Thoracic aorta (tissue), 2 donors: ENCODE measurements around the gene SPATA9. TPM values are rescaled to one million over a fixed set of nuclear protein-coding genes. Genes with fewer than 3 reads are reported as not detected.

Experiments used
- ATAC-seq: fragments of 150-250 bp; one replicate; pipeline ENCODE4 v1.8.0; 2017; ENCODE audit warnings: low read depth; ENCODE audit not compliant: insufficient number of reproducible peaks, low FRiP score
- DNase-seq: peaks from one replicate; pipeline ENCODE4 v3.0.0-alpha.2; 2020; ENCODE audit warnings: low spot score
- H3K27ac ChIP-seq, 2 donors: fragments of 200-600 bp; sonication (generic); 1 replicate in 1 of 2; 2 replicates in 1 of 2; pipeline ENCODE4 v1.5.1; 2016; ENCODE audit warnings: mild to moderate bottlenecking in 2 of 2, moderate library complexity in 2 of 2
- H3K27me3 ChIP-seq: fragments of 200-600 bp; sonication (generic); replicated peaks from 2 replicates; pipeline ENCODE4 v1.6.0; 2016; ENCODE audit warnings: mild to moderate bottlenecking; ENCODE audit not compliant: insufficient read depth
- H3K36me3 ChIP-seq: fragments of 200-600 bp; sonication (generic); one replicate; pipeline ENCODE4 v1.5.1; 2016
- H3K4me1 ChIP-seq, 2 donors: fragments of 200-600 bp; sonication (generic); 1 replicate in 1 of 2; 2 replicates in 1 of 2; pipeline versions ENCODE4 v1.5.1 to v1.6.0; 2016; ENCODE audit warnings: low read depth in 2 of 2, mild to moderate bottlenecking in 1 of 2; ENCODE audit not compliant: control insufficient read depth in 1 of 2
- H3K4me3 ChIP-seq: fragments of 200-600 bp; sonication (generic); 2 replicates; pipeline ENCODE4 v1.5.1; 2016; ENCODE audit warnings: mild to moderate bottlenecking
- H3K9me3 ChIP-seq: fragments of 200-600 bp; sonication (generic); 2 replicates; pipeline ENCODE4 v1.5.1; 2016
- CTCF ChIP-seq: fragments of 200-600 bp; sonication (generic); IDR thresholded peaks from one replicate; pipeline ENCODE4 v1.5.1; 2019; ENCODE audit warnings: antibody characterized with exemption
- total RNA-seq, 2 donors: library from RNA; depleted of rRNA; stranded (reverse); fragments of >200 nt; gene quantifications; one replicate each; pipeline versions ENCODE4 v1.1.0 to v1.2.3, GENCODE V29; 2016

SPATA9 gene
- total RNA-seq, 2 donors from 2014 or later = 0.35 TPM; not detected in 1

- no peak for TF ChIP-seq CTCF
- Histone ChIP-seq H3K4me3 (no peak overlapping the region), H3K9me3 (peaks cover 8% of the 10 kb centered on the region), H3K4me1 (peaks cover 0 to 17% of the 10 kb centered on the region in 2 donors), H3K27ac (no peak overlapping the region), H3K36me3 (no peaks in the 10 kb centered on the region), H3K27me3 (no peaks in the 10 kb centered on the region)
- ATAC-seq = no peak
- DNase-seq = no peak
Measured at GRCh38 chr5:95617057-95617456, 65.7 kb downstream of the SPATA9 start.

DNA sequence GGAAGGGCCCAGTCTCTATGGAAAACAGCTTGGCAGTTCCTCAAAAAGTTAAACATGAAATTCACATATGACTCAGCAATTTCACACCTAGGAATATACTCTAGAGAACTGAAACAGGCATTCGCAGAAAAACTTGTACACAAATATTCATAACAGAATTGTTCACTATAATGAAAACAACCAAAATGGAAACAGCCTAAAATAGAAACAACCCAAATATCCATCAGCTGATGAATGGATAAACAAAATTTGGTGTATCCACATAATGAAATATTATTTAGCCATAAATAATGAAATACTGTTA lies 67.7 kb downstream of the SPATA9 start:
- DNase-seq (no peak), ATAC-seq (no peak)
- Histone ChIP-seq H3K4me1 (peaks cover 0 to 10% of the 10 kb centered on the region in 2 donors), H3K27ac (no peak overlapping the region), H3K36me3 (no peaks in the 10 kb centered on the region), H3K4me3 (no peak overlapping the region), H3K27me3 (no peaks in the 10 kb centered on the region), H3K9me3 (peaks cover 8% of the 10 kb centered on the region)
- TF ChIP-seq CTCF = no peak

DNA sequence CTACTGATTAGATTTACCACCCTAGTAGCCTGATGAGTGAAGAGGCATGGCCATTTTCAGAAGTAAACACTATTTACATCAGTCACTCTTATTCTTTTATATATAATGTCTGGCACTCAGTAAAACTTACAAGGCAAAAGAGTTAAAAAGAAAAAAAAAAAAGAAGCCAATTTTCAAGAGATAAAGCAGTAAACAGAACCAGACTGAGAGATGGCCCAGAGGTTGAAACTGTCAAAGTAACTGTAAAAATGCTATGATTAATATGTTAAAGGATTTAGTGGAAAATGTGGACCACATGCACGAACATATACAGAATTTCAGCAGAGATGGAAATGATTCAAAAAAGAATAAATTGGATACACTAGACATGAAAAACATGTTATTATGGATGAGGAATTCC lies 69.3 kb downstream of the SPATA9 start:
- Histone ChIP-seq H3K27me3 (no peaks in the 10 kb centered on the region), H3K4me1 (no peaks in the 10 kb centered on the region), H3K4me3 (no peak overlapping the region), H3K9me3 (peaks cover 8% of the 10 kb centered on the region), H3K27ac (no peak overlapping the region), H3K36me3 (no peaks in the 10 kb centered on the region)
- no peak for TF ChIP-seq CTCF
- no peak for DNase-seq
- no peak for ATAC-seq

GRCh38 chr5:95611396-95611795 lies 71.4 kb downstream of the SPATA9 start:
- no peaks in the 10 kb centered on the region for H3K36me3 ChIP-seq
- DNase-seq (no peak), ATAC-seq (no peak)
- H3K9me3 ChIP-seq = peaks cover 8% of the 10 kb centered on the region
- no peak for TF ChIP-seq CTCF
- no peak overlapping the region for H3K27ac ChIP-seq
- H3K4me1 ChIP-seq = no peaks in the 10 kb centered on the region
- H3K27me3 ChIP-seq = no peaks in the 10 kb centered on the region
- no peak overlapping the region for H3K4me3 ChIP-seq

DNA sequence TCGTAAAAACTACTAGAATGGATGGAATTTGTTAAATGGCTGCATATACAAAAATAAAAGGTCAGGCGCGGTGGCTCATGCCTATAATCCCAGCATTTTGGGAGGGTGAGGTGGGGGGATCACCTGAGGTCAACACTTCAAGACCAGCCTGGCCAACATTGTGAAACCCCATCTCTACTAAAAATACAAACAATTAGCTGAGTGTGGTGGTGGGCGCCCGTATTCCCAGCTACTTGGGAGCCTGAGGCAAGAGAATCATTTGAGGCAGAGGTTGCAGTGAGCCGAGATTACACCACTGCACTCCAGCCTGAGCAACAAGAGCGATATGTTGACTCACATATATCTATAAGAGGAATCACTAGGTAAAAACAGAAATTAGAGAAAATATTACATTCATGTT lies 72.2 kb downstream of the SPATA9 start:
- DNase-seq (no peak), ATAC-seq (no peak)
- Histone ChIP-seq H3K27ac (no peak overlapping the region), H3K4me1 (no peaks in the 10 kb centered on the region), H3K36me3 (no peaks in the 10 kb centered on the region), H3K9me3 (peaks cover 8% of the 10 kb centered on the region), H3K4me3 (no peak overlapping the region), H3K27me3 (no peaks in the 10 kb centered on the region)
- TF ChIP-seq CTCF = no peak
